DOHH2 (cell line): ENCODE data around the gene MRPL54.

Source experiments
- CTCF ChIP-seq: fragments of 200-600 bp; sonication (generic); IDR thresholded peaks from one replicate; pipeline ENCODE4 v1.5.1; 2014; ENCODE audit warnings: antibody characterized with exemption, mild to moderate bottlenecking, low read depth, low read length; ENCODE audit not compliant: poor library complexity, severe bottlenecking
- EZH2phosphoT487 ChIP-seq: fragments of 200-600 bp; sonication (generic); IDR thresholded peaks from 2 replicates; pipeline ENCODE4 v1.6.1; 2017; ENCODE audit warnings: borderline replicate concordance, mild to moderate bottlenecking, antibody characterized with exemption, low read length, moderate library complexity, mixed read lengths

DNA sequence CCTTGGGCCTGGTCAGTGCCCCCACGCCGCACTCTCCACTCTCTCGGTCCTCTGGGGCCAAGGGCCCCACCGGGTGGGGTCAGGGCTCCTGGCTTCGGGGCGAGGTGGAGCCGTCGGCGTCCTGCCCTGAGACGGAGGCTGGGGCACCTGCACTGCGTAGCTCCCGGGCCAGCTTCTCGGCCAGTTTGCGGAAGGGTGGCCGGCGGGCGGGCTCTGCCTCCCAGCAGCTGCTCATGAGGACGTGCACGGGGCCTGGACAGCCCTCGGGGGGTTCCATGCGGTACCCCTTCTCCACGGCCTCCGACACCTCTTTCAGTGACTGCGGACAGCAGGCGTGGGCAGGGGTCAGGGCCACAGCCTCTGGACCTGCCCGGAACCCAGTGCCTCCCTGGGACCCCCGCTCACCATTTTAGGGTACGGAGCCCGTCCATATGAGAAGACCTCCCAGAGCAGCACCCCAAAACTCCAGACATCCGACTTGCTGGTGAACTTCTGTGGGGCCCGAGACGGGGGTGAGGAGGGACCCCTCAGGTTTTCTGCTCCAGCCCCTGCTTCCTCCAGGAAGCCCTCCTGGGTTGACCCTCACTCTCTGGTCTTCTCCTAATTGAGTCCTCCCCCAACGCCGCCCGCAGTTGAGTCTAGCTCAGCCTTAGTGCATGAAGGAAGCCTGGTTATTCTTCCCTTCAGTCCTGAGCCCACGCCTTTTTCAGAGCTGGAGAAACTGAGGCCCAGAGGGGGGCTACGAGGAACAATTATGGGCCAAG, 15.8 kb downstream of the MRPL54 start:
- no peak for TF ChIP-seq CTCF
- TF ChIP-seq EZH2phosphoT487: no peak
